ENCODE results near the gene LMO3.

The LMO3 gene

GRCh38 chr12:16562435-16562834, 43.5 kb downstream of the LMO3 start:
- Histone ChIP-seq H3K27me3 (replicated peaks) (no peaks in the 10 kb centered on the region), H3K36me3 (replicated peaks) (no peaks in the 10 kb centered on the region), H3K4me3 (ENCODE audit: low read depth, low read length) (no peak overlapping the region), H3K27ac (no peak overlapping the region)
- TF ChIP-seq CTCF (IDR thresholded peaks at IDR 0.05; ENCODE audit: low read depth, low read length, missing control alignments) = no peak
- DNase-seq = no peak
- in situ Hi-C loops (cut with HindIII; ENCODE audit: low pct_ligation_motif_present, low sequenced_read_pairs) = no loop called here

GRCh38 chr12:16560273-16560672, 45.7 kb downstream of the LMO3 start:
- in situ Hi-C loops (cut with HindIII; ENCODE audit: low pct_ligation_motif_present, low sequenced_read_pairs) = no loop called here
- Histone ChIP-seq H3K27me3 (replicated peaks) (no peaks in the 10 kb centered on the region), H3K27ac (no peak overlapping the region), H3K36me3 (replicated peaks) (no peaks in the 10 kb centered on the region), H3K4me3 (ENCODE audit: low read depth, low read length) (no peak overlapping the region)
- no peak for TF ChIP-seq CTCF (IDR thresholded peaks at IDR 0.05; ENCODE audit: low read depth, low read length, missing control alignments)
- no peak for DNase-seq

- Histone ChIP-seq H3K27ac (no peak overlapping the region), H3K36me3 (replicated peaks) (no peaks in the 10 kb centered on the region), H3K27me3 (replicated peaks) (no peaks in the 10 kb centered on the region), H3K4me3 (ENCODE audit: low read depth, low read length) (no peak overlapping the region)
- peak; percentile 6 for DNase-seq
- no peak for TF ChIP-seq CTCF (IDR thresholded peaks at IDR 0.05; ENCODE audit: low read depth, low read length, missing control alignments)
- in situ Hi-C loops (cut with HindIII; ENCODE audit: low pct_ligation_motif_present, low sequenced_read_pairs) = no loop called here
These were observed 50.3 kb downstream of the LMO3 start for GRCh38 chr12:16555630-16556029.

GRCh38 chr12:16553457-16553856, 52.5 kb downstream of the LMO3 start:
- TF ChIP-seq CTCF (IDR thresholded peaks at IDR 0.05; ENCODE audit: low read depth, low read length, missing control alignments) = no peak
- Histone ChIP-seq H3K27ac (no peak overlapping the region), H3K4me3 (ENCODE audit: low read depth, low read length) (no peak overlapping the region), H3K27me3 (replicated peaks) (no peaks in the 10 kb centered on the region), H3K36me3 (replicated peaks) (no peaks in the 10 kb centered on the region)
- no peak for DNase-seq
- in situ Hi-C loops (cut with HindIII; ENCODE audit: low pct_ligation_motif_present, low sequenced_read_pairs) = no loop called here

- Histone ChIP-seq H3K4me3 (ENCODE audit: low read depth, low read length) (no peak overlapping the region), H3K27me3 (replicated peaks) (no peaks in the 10 kb centered on the region), H3K27ac (no peak overlapping the region), H3K36me3 (replicated peaks) (no peaks in the 10 kb centered on the region)
- no peak for DNase-seq
- TF ChIP-seq CTCF (IDR thresholded peaks at IDR 0.05; ENCODE audit: low read depth, low read length, missing control alignments) = no peak
- in situ Hi-C loops (cut with HindIII; ENCODE audit: low pct_ligation_motif_present, low sequenced_read_pairs) = no loop called here
These were observed 53.7 kb downstream of the LMO3 start for GRCh38 chr12:16552301-16552700.

- no peak for DNase-seq
- no peaks in the 10 kb centered on the region for H3K36me3 ChIP-seq (replicated peaks)
- no peaks in the 10 kb centered on the region for H3K27me3 ChIP-seq (replicated peaks)
- H3K4me3 ChIP-seq (ENCODE audit: low read depth, low read length) = no peak overlapping the region
- in situ Hi-C loops (cut with HindIII; ENCODE audit: low pct_ligation_motif_present, low sequenced_read_pairs) = no loop called here
- no peak for TF ChIP-seq CTCF (IDR thresholded peaks at IDR 0.05; ENCODE audit: low read depth, low read length, missing control alignments)
- no peak overlapping the region for H3K27ac ChIP-seq
These were observed 60.1 kb downstream of the LMO3 start for GRCh38 chr12:16545836-16546235.

Measured in brain microvascular endothelial cell (primary cell).